NCI-H2171 treated with DMSO at 0.1 percent for 48 hours (cell line): Measurements from ENCODE around the gene NPLOC4.

Experiments
- DNase-seq: peaks from one replicate; lab custom pipeline; 2025; lab: John Stamatoyannopoulos, UW

Gene NPLOC4

GRCh38 chr17:81662002-81662401, 25.1 kb upstream of the NPLOC4 start:
- no peak for DNase-seq

- no peak for DNase-seq
These were observed 23.5 kb upstream of the NPLOC4 start for GRCh38 chr17:81660441-81660840.

GRCh38 chr17:81659038-81659437, 22.1 kb upstream of the NPLOC4 start:
- DNase-seq, result no peak

DNA sequence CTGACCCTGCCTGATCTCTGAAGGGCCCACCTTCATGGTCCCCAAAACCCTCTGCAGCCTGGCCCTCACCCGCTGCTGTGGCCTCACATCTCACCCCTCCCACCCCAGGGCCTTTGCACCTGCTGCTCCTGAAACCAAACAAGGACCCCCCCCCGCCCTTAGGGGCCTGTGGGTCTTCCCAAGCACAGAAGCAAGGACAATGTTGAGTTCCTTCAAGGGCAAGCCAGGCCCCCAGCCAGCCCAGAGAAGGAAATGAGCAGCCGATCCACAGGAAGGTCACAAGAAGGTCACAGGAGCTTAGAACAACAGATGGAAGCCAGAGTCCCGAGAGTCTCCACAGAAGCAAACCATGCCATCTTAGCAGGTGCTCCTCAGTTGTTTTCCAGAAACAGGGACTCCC, 19.9 kb upstream of the NPLOC4 start:
- peak; percentile 73 for DNase-seq

DNA sequence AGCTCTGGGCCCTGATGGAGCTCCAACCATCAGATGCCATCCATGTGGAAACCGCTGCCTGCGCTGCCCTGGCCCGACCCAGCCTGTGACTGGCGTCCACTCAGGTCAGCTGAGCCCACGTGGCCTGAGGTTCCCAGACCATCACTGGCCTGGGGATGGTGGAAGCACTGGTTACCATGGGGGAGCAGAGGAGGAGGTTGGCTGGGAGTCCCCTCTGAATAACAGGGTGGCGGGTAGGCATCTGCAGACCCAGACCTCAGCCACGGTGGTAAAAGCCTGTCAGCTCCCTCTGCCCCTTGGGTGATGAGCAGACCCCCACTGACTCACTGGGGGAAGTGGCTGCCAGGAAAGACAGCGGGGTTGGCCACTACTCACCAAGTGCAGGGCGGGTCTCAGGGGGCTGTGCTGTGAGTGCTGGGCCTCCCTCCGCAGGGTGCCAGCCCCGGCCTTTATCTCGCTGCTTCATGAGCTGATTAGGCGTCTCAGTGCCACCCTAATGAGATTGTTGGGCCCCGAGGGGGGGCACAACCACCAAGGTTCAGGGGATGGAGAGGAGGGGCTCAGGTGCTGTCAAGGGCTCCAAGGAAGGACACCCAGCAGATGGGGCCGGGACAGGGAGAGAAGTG, 19.3 kb upstream of the NPLOC4 start, which contains the start of gene PDE6G:
Gene PDE6G (minus strand): TSS at position 425 of the 626 bp plus-strand sequence. CDS start 3,237 bp downstream, outside the sequence.
- no peak for DNase-seq

DNA sequence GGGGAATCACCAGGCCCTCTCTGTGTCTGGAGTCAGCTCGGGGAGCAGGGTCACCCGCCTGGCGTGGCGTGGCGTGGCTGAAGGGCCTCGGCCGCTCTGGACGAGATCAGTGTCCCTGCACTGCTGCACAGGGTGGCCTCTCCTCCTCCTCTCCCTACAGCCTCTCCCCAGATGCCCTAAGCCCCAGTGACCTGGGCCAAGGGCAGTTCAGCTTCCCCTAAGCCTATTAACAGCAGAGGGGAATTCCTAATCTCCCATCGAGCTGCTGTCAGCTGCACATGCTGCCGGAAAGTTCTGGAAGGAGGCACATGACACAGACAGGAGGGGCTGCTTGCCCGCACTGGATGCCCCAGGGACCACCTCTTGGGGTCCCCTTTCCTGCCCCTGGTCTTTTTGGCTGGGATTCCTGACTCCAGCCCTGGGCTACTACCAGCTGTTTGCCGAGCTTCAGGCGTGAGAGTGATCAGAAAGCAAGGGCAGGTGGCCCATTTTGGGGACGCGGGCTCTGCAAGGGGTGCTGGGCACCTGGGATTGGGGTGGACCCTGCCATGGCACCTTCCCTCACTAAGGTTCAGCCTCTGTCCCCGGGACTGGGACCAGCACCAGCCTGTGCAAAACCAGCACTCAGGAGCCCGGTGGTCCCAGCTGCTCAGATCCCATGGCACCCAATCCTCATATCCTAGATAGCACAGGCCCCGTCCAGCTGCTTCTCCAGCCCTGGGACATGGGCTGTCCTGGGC, 18.6 kb upstream of the NPLOC4 start:
- DNase-seq, result no peak

GRCh38 chr17:81652906-81653771, 16.2 kb upstream of the NPLOC4 start:
- no peak for DNase-seq

DNA sequence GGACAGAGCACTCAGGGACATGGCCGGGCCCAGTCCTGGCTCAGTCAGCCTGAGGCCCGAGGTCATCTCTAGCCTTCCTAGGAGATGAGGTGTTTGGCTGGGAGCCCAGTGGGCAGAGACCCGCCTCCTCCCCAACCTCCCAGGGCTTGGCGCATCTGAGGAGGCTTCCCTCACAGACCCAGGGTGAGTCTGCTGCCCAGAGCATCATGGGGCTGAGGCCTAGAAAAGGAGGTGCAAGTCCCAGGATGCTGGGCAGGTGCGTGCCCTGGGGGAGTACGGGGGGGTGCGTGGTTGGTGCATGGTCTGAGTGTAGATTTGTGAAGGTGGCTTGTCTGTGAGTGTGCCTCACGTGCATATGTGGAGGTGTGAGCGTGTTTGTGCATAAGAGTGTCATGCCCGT, 14.8 kb upstream of the NPLOC4 start:
- no peak for DNase-seq

- no peak for DNase-seq
These were observed 14.0 kb upstream of the NPLOC4 start for GRCh38 chr17:81650951-81651350.

- DNase-seq, result no peak
These were observed 11.8 kb upstream of the NPLOC4 start for GRCh38 chr17:81648707-81649085.

DNA sequence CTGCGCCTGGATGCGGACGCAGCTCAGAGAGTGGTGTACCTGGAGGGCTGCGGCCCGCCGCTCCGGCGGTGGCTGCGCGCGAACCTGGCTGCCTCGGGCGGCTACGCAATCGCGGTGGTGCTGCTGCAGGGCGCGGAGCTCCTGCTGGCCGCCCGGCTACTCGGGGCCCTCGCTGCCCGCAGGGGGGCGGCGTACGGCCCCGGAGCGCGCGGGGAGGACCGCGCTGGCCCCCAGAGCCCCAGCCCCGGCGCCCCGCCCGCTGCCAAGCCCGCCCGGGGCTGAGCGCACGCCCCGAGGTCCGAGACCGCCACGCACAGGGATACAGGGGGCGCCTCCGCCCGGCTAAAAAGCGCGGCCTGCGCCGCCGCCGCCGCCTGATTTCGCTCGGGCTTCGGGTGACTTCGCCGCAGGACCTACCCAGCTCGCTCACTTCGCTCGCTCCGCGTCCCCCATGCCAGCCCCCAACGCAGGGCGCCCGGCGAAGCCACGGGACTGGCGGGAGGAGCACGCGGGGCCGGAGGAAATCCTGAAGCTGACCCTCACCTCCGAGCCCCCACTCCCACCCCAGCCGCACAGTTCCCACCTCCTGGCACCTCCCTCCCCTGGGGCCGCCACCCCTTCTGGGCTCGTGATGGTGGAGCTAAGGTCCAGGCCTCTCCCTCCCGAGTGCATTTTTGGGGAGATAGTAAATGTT, 11.2 kb upstream of the NPLOC4 start:
- no peak for DNase-seq

DNA sequence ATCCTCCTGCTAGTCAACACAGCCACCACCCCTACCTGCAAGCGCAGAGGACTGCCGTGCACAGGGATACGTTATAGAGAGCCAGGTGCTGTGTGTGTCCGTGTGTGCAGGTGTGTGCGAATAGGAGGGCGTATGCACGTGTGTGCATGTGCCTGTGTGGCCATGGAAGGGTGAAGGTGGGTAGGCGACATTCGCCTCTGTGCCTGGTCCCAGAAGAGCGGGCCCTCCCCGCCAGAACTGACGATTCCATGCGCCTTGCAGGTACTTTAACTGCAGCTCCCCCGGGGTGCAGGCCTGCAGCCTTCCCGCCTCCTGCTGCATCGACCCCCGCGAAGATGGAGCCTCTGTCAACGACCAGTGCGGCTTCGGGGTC, 10.7 kb upstream of the NPLOC4 start:
- DNase-seq, result no peak

DNA sequence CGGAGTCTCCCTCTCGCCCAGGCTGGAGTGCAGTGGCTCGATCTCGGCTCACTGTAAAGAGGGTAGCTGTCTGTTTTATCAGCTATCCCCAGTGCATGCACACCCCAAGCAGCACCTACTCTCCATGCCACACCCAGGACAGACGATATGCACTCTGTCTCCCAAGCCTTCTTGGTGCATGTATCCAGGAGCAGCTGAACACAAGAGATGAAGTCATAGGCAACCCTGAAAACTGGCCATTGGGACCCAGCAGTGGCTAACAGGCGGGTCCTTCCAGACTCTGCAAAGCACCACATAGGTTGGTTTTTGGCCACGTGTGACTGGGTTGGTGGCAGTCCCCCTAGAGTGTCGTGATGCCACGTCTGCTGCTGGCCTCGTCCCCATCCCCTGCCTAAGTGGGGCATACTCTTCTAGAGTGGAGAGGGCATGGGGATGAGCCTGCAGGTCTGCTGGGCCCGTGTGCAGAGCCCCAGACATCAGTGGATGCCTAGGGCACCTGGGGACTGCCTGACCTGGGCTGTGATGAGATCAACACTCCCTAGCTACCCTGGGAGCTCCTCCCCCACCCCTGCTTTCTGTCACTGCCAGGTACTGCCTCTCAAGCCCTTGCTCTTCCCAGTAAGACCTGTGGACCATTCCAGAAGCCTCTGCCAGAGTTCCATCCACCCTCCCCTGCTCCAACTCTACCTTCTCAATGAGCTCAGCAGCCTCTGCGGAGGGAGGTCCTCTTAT, 10.1 kb upstream of the NPLOC4 start:
- no peak for DNase-seq

- no peak for DNase-seq
These were observed 8.4 kb upstream of the NPLOC4 start for GRCh38 chr17:81644976-81645952.

DNA sequence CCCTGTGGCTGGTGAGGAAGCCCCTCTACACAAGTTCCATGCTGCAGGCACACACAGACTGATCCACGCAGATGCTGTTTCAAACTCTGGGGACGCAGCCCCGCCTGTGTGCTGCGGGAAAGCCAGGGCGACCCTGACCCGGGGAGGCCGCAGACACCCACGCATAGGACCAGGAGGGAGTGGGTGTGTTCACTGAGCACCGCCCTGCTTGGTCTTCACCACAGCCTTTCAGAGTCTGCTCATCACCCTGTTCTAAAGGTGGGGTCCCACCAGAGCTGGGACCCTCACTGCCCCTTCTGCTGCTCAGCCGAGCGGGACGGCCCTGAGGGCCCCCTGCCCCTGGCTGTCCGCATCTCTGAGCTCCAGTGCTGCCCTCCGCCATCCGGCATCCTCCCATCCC, 7.6 kb upstream of the NPLOC4 start:
- DNase-seq, result no peak

GRCh38 chr17:81641825-81642489, 5.0 kb upstream of the NPLOC4 start:
- DNase-seq, result no peak

- DNase-seq, result no peak
These were observed 3.1 kb upstream of the NPLOC4 start for GRCh38 chr17:81640011-81640410.

DNA sequence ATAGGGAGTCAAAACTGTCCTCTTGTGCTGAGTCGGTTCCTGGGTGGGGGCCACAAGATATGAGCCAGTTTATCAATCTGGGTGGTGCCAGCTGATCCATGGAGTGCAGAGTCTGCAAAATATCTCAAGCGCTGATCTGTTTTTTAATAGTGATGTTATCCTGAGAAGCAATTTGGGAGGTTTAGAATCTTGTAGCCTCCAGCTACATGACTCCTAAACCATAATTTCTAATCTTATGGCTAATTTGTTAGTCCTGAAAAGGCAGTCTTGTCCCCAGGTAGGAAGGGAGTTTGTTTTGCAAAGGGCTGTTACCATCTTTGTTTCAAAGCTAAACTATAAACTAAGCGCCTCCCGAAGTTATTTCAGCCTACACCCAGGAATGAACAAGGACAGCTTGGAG, 1.8 kb upstream of the NPLOC4 start:
- DNase-seq, result no peak

DNA sequence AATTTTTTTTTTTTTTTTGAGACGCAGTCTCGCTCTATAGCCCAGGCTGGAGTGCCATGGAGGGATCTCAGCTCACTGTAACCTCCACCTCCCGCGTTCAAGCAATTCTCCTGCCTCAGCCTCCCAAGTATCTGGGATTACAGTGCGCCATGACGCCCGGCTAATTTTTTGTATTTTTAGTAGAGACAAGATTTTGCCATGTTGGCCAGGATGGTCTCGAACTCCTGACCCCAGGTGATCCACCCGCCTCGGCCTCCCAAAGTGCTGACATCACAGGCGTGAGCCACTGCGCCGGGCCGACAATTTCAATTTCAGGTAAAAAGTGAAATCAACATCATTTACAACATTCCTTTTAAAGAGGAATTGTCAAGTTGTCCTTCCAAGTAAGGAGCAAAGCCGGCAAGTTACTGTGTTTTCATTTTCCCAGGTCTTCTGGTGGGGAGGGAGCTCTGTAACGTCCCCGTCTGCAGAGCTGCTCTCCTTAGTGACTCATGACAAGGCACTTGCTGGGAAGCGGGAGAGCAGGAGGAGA, 873 bp downstream of the NPLOC4 start:
- DNase-seq, result no peak

- no peak for DNase-seq
These were observed 1.5 kb downstream of the NPLOC4 start for GRCh38 chr17:81635431-81635830.
